HepG2 (cell line): Measurements from ENCODE around the gene PHRF1. TPM values are rescaled to one million over a fixed set of nuclear protein-coding genes. Genes with fewer than 3 reads are reported as not detected.

Experiments used
- CEBPG ChIP-seq: IDR thresholded peaks from 2 replicates; pipeline ENCODE4 v1.6.1; 2016
- CREB1 ChIP-seq, 2 experiments: fragments of 450-650 bp in 1 of 2; IDR thresholded peaks; 2 replicates each; pipeline ENCODE4 v1.6.1; 2016 to 2017; ENCODE audit warnings: control low read depth in 1 of 2, mild to moderate bottlenecking in 1 of 2, missing compliant biosample characterization in 1 of 2, missing genetic modification characterization in 1 of 2
- GZF1 ChIP-seq: sonication (generic); formaldehyde crosslinking; IDR thresholded peaks from 2 replicates; pipeline ENCODE4 v1.5.1; 2020; ENCODE audit warnings: mild to moderate bottlenecking, missing genetic modification reagents
- HDAC2 ChIP-seq: sonication (generic); formaldehyde crosslinking; IDR thresholded peaks from 2 replicates; pipeline ENCODE4 v1.4.0; 2020; ENCODE audit warnings: missing genetic modification reagents
- HOXA5 ChIP-seq: sonication (generic); formaldehyde crosslinking; IDR thresholded peaks from 2 replicates; pipeline ENCODE4 v1.4.0; 2020; ENCODE audit warnings: missing genetic modification reagents
- LCORL ChIP-seq, 2 experiments: fragments of 450-650 bp in 1 of 2; sonication (generic) in 1 of 2; formaldehyde crosslinking in 1 of 2; IDR thresholded peaks; 2 replicates each; pipeline versions ENCODE4 v1.5.0 to v1.6.1; 2017 to 2020; ENCODE audit warnings: antibody characterized with exemption in 1 of 2, missing genetic modification reagents in 1 of 2
- MEF2D ChIP-seq: sonication (generic); formaldehyde crosslinking; IDR thresholded peaks from 2 replicates; pipeline ENCODE4 v1.5.1; 2020; ENCODE audit warnings: mild to moderate bottlenecking, missing genetic modification reagents
- MIXL1 ChIP-seq: IDR thresholded peaks from 2 replicates; pipeline ENCODE4 v1.6.1; 2016
- MXI1 ChIP-seq: IDR thresholded peaks from 3 replicates; pipeline ENCODE4 v1.6.1; 2012; ENCODE audit warnings: low read depth, low read length, inconsistent platforms, borderline replicate concordance
- PLRG1 ChIP-seq: fragments of 450-650 bp; conservative IDR thresholded peaks from 2 replicates; pipeline ENCODE4 v1.6.1; 2016
- PRDM10 ChIP-seq: sonication (generic); formaldehyde crosslinking; IDR thresholded peaks from 2 replicates; pipeline ENCODE4 v1.4.0; 2020; ENCODE audit warnings: low read depth, missing genetic modification reagents
- SIX4 ChIP-seq: sonication (generic); formaldehyde crosslinking; IDR thresholded peaks from 2 replicates; pipeline ENCODE4 v1.4.0; 2020; ENCODE audit warnings: missing genetic modification reagents
- SSRP1 ChIP-seq: IDR thresholded peaks from 2 replicates; pipeline ENCODE4 v1.6.1; 2016; ENCODE audit warnings: control low read depth
- THYN1 ChIP-seq: sonication (generic); formaldehyde crosslinking; IDR thresholded peaks from 2 replicates; pipeline ENCODE4 v1.8.1; 2023; ENCODE audit warnings: low read depth, mild to moderate bottlenecking, moderate library complexity, missing genetic modification reagents, borderline replicate concordance
- ZIK1 ChIP-seq: sonication (generic); formaldehyde crosslinking; IDR thresholded peaks from 2 replicates; pipeline ENCODE4 v1.5.0; 2020; ENCODE audit warnings: mild to moderate bottlenecking, low read depth, missing genetic modification reagents, borderline replicate concordance
- ZNF101 ChIP-seq: sonication (generic); formaldehyde crosslinking; IDR thresholded peaks from 2 replicates; pipeline ENCODE4 v1.4.0; 2020; ENCODE audit warnings: mild to moderate bottlenecking, low read depth, missing genetic modification reagents, borderline replicate concordance
- ZNF12 ChIP-seq: sonication (generic); formaldehyde crosslinking; IDR thresholded peaks from 2 replicates; pipeline ENCODE4 v1.5.0; 2020; ENCODE audit warnings: missing genetic modification reagents
- ZNF138 ChIP-seq: sonication (generic); formaldehyde crosslinking; IDR thresholded peaks from 2 replicates; pipeline ENCODE4 v1.5.0; 2020; ENCODE audit warnings: mild to moderate bottlenecking, low read depth, missing genetic modification reagents
- ZNF296 ChIP-seq: sonication (generic); formaldehyde crosslinking; conservative IDR thresholded peaks from 2 replicates; pipeline ENCODE4 v1.5.0; 2020; ENCODE audit warnings: mild to moderate bottlenecking, missing genetic modification reagents
- ZNF333 ChIP-seq: sonication (generic); formaldehyde crosslinking; IDR thresholded peaks from 2 replicates; pipeline ENCODE4 v1.4.0; 2020; ENCODE audit warnings: mild to moderate bottlenecking, missing genetic modification reagents, borderline replicate concordance
- ZNF335 ChIP-seq: sonication (generic); formaldehyde crosslinking; IDR thresholded peaks from 2 replicates; pipeline ENCODE4 v1.4.0; 2020; ENCODE audit warnings: missing genetic modification reagents
- ZNF451 ChIP-seq: sonication (generic); formaldehyde crosslinking; IDR thresholded peaks from 2 replicates; pipeline ENCODE4 v1.5.0; 2020; ENCODE audit warnings: mild to moderate bottlenecking, missing genetic modification reagents
- ZNF564 ChIP-seq: sonication (generic); formaldehyde crosslinking; IDR thresholded peaks from 2 replicates; pipeline ENCODE4 v1.8.1; 2023; ENCODE audit warnings: mild to moderate bottlenecking, missing genetic modification reagents
- ZNF777 ChIP-seq: sonication (generic); formaldehyde crosslinking; IDR thresholded peaks from 2 replicates; pipeline ENCODE4 v1.4.0; 2020; ENCODE audit warnings: missing genetic modification reagents
- ZNF780A ChIP-seq: sonication (generic); formaldehyde crosslinking; IDR thresholded peaks from 2 replicates; pipeline ENCODE4 v1.8.0; 2022; ENCODE audit warnings: mild to moderate bottlenecking, missing genetic modification reagents, moderate library complexity
- polyA plus RNA-seq, 8 experiments: library from polyadenylated mRNA; depleted of rRNA in 3 of 8; stranded (reverse) in 7 of 8; unstranded in 1 of 8; fragments of >200 nt; fragmentation: Illumina TruSeq in 4 of 8; extraction: Trizol in 4 of 8; gene quantifications; 2 replicates each; pipeline versions ENCODE4 v1.2.1 to v1.2.3, GENCODE V29; 2011 to 2016; ENCODE audit warnings: low read depth in 4 of 8, missing spikeins in 1 of 8, mixed read lengths in 1 of 8; ENCODE audit not compliant: insufficient read depth in 1 of 8
- total RNA-seq, 5 experiments: library from RNA; depleted of rRNA; stranded (reverse); fragments of >200 nt; fragmentation: Illumina TruSeq; extraction: Trizol; gene quantifications; 2 replicates each; pipeline ENCODE4 v1.2.3, GENCODE V29; 2016; ENCODE audit warnings: low read depth in 1 of 5
- TF ChIP-seq, protein P1 (sequence below): fragments of 450-650 bp; IDR thresholded peaks from 2 replicates; pipeline ENCODE4 v1.6.1; 2016

PHRF1 gene
- total and polyA plus RNA-seq, 2 of the 13 experiments (the other 11 are each of a cell fraction or from before 2014, with no cell fraction given) = 8.2 to 16.7 TPM

DNA sequence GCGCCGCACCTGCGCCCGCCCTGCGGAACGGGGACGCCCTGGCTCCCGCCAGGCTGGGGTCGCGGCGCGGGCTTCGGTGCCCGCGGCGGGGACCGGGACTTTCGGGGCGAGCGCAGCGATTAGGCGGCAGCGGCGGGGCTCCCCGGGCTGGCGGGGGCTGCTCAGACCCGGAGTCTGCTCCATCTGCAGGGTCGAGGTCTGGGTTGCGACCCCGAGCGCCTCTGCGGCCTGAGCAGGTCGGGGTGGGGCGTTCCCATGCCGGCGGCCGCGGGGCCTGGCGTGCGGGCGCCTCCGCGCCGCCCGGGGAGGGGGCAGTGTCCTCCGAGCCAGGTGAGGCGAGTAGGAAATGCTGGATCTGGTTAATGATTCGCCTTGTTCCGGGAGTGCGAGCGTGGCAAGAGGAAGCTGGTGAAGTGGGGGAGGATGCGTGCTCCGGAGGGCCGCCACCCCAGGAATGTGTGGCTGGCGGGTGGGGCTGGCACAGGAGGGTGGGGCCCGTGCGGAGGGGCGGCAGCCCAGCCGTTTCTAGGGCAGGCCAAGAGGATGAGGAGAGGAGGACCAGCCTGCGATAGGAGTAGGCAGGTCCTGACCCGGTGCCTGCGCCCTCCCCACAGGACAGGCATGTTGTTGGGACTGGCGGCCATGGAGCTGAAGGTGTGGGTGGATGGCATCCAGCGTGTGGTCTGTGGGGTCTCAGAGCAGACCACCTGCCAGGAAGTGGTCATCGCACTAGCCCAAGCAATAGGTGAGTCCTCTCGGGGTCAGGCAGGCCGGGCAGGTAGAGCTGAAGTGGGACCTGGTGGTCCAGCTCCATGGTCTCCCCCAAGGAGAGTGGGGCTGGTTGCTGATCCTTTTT, 14.9 kb upstream of the PHRF1 start (continued):
- TF ChIP-seq ZNF451 (CRISPR knock-in tag) = no peak
- TF ChIP-seq ZIK1 = no peak
- no peak for TF ChIP-seq MIXL1
- TF ChIP-seq PLRG1 = no peak
- no peak for TF ChIP-seq ZNF138 (CRISPR knock-in tag)
- TF ChIP-seq MXI1 = peak; percentile 77; the same call in 1 of the 3 replicates
- TF ChIP-seq GZF1 (CRISPR knock-in tag) = no peak
- peak; percentile 31; the same call in 1 of the 2 replicates for TF ChIP-seq CEBPG (CRISPR knock-in tag)
- TF ChIP-seq HDAC2 = peak; percentile 62
- no peak for TF ChIP-seq SSRP1 (CRISPR knock-in tag)
- no peak for TF ChIP-seq ZNF101
- TF ChIP-seq PRDM10 (CRISPR knock-in tag) = peak; percentile 90
- no peak for TF ChIP-seq HOXA5 (CRISPR knock-in tag)
- no peak; the same call in 1 of the 2 replicates for TF ChIP-seq ZNF335 (CRISPR knock-in tag)
- TF ChIP-seq MEF2D (CRISPR knock-in tag) = 0 out of 2 replicates have a peak, but pooled peaks have one; percentile 38
- no peak for TF ChIP-seq ZNF12 (CRISPR knock-in tag)
- TF ChIP-seq CREB1 (IDR thresholded peaks at IDR 0.05) = no peak
- no peak for TF ChIP-seq CREB1 (CRISPR knock-in tag; IDR thresholded peaks at IDR 0.05)
- TF ChIP-seq ZNF564 (CRISPR knock-in tag) = no peak
- no peak for TF ChIP-seq ZNF296 (CRISPR knock-in tag)
- no peak for TF ChIP-seq ZNF777 (CRISPR knock-in tag)
- TF ChIP-seq SIX4 (CRISPR knock-in tag) = 0 out of 2 replicates have a peak, but pooled peaks have one; percentile 31
- TF ChIP-seq, protein P1, sequence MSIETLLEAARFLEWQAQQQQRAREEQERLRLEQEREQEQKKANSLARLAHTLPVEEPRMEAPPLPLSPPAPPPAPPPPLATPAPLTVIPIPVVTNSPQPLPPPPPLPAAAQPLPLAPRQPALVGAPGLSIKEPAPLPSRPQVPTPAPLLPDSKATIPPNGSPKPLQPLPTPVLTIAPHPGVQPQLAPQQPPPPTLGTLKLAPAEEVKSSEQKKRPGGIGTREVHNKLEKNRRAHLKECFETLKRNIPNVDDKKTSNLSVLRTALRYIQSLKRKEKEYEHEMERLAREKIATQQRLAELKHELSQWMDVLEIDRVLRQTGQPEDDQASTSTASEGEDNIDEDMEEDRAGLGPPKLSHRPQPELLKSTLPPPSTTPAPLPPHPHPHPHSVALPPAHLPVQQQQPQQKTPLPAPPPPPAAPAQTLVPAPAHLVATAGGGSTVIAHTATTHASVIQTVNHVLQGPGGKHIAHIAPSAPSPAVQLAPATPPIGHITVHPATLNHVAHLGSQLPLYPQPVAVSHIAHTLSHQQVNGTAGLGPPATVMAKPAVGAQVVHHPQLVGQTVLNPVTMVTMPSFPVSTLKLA = no peak
- TF ChIP-seq LCORL (IDR thresholded peaks at IDR 0.05) = no peak
- peak; percentile 42 for TF ChIP-seq LCORL (CRISPR knock-in tag; IDR thresholded peaks at IDR 0.05)
- TF ChIP-seq THYN1 = no peak
- TF ChIP-seq ZNF333 (CRISPR knock-in tag) = no peak
- TF ChIP-seq ZNF780A (CRISPR knock-in tag) = no peak
